ENCODE measurements around the gene ABCG8. TPM values are rescaled to one million over a fixed set of nuclear protein-coding genes. Genes with fewer than 3 reads are reported as not detected.
"Not testable (repeated sequence)": the region's sequence is repeated elsewhere in the genome, so short reads cannot be mapped to it uniquely, and the experiment has no call there.

The ABCG8 gene
- total RNA-seq, 2 donors from 2014 or later, result not detected

- DNase-seq, result no peak
- no peak overlapping the region for H3K4me3 Mint-ChIP-seq
- peaks cover 50% of the 10 kb centered on the region for H3K36me3 Mint-ChIP-seq (ENCODE audit: low read depth)
- H3K4me1 Mint-ChIP-seq, result peaks cover 7% of the 10 kb centered on the region
- H3K27me3 ChIP-seq (ENCODE audit: control insufficient read depth, insufficient read depth, low read length, poor library complexity, severe bottlenecking), result no peaks in the 10 kb centered on the region
- peaks cover 7% of the 10 kb centered on the region for H3K4me1 ChIP-seq (ENCODE audit: control insufficient read depth, insufficient read depth, low read length)
- H3K36me3 ChIP-seq (ENCODE audit: control insufficient read depth, insufficient read depth, low read length), result peaks cover 67% of the 10 kb centered on the region
- H3K27me3 Mint-ChIP-seq (ENCODE audit: insufficient read depth), result no peaks in the 10 kb centered on the region
- no peak overlapping the region for H3K27ac Mint-ChIP-seq
- H3K9ac ChIP-seq (ENCODE audit: extremely low read depth, low read length, poor library complexity, severe bottlenecking), result no peak overlapping the region
- no peaks in the 10 kb centered on the region for H3K9me3 ChIP-seq (ENCODE audit: control insufficient read depth, low read length)
- 83 to 92% methylated on average over 6 of the region's 6 CpGs for WGBS, 2 experiments (ENCODE audit: insufficient coverage in 1 of 2, insufficient read length in 1 of 2)
- TF ChIP-seq CTCF (conservative IDR thresholded peaks at IDR 0.05), result no peak
- H3K27ac ChIP-seq (ENCODE audit: low read depth, low read length), result no peak overlapping the region
- no peaks in the 10 kb centered on the region for H3K9me3 Mint-ChIP-seq
- no peak overlapping the region for H3K4me3 ChIP-seq (ENCODE audit: low read length)
Measured at GRCh38 chr2:43906448-43907109, 67.8 kb downstream of the ABCG8 start.

DNA sequence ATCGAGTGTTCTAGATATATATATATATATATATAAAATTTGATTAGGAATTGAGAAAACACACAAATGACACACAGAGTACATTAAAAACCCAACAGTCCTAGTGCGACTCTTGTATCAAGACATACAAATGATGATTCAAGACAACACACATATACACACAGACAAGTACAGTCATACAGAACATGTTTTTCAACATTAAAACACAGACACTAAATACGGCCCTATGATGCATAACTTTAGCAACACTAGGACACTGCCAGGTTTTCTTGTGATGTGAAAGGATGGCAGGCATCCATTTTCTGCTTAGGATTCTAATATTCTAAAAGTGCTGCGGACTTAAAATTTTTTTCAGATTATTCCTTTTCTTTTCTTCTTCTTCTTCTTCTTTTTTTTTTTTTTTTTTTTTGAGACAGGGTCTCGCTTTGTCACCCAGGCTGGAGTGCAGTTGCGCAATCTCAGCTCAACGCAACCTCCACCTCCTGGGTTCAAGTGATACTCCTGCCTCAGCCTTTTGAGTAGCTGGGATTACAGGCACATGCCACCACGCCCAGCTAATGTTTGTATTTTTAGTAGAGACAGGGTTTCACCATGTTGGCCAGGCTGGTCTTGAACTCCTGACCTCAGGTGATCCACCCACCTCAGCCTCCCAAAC lies 72.5 kb downstream of the ABCG8 start:
- not testable (repeated sequence) for H3K4me1 ChIP-seq (ENCODE audit: control insufficient read depth, insufficient read depth, low read length); H3K27ac Mint-ChIP-seq; H3K9ac ChIP-seq (ENCODE audit: extremely low read depth, low read length, poor library complexity, severe bottlenecking); H3K27me3 ChIP-seq (ENCODE audit: control insufficient read depth, insufficient read depth, low read length, poor library complexity, severe bottlenecking); H3K9me3 ChIP-seq (ENCODE audit: control insufficient read depth, low read length); H3K27ac ChIP-seq (ENCODE audit: low read depth, low read length); H3K4me3 ChIP-seq (ENCODE audit: low read length); H3K4me1 Mint-ChIP-seq; H3K9me3 Mint-ChIP-seq; H3K27me3 Mint-ChIP-seq (ENCODE audit: insufficient read depth); H3K4me3 Mint-ChIP-seq; DNase-seq
- H3K36me3 ChIP-seq (ENCODE audit: control insufficient read depth, insufficient read depth, low read length), result peaks cover 72% of the 10 kb centered on the region
- H3K36me3 Mint-ChIP-seq (ENCODE audit: low read depth), result peaks cover 56% of the 10 kb centered on the region
- 86 to 91% methylated on average over 3 to 7 of the region's 8 CpGs for whole genome bisulfite sequencing, 2 experiments (ENCODE audit: insufficient coverage in 1 of 2, insufficient read length in 1 of 2)

DNA sequence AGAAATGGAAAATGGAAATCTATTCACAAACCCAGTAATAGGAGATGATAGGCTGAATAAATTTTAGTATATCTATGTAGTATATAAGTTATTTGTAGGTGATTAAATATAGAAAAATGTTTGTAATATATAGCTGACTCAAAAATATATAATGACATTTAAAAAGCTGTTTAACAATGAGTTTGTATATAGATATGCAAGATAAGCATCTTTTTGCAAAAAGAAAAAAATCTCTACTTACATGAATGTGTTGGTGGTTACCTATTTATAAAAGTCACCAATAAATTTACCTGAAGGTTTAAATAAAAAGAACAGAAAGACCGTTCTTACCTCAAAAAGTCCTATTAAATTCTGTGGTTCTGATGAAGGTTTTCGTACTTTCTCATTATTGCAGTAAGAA lies 85.7 kb downstream of the ABCG8 start:
- peaks cover 65% of the 10 kb centered on the region for H3K36me3 Mint-ChIP-seq (ENCODE audit: low read depth)
- no peak for DNase-seq
- H3K4me1 ChIP-seq (ENCODE audit: control insufficient read depth, insufficient read depth, low read length), result no peaks in the 10 kb centered on the region
- H3K27me3 Mint-ChIP-seq (ENCODE audit: insufficient read depth), result no peaks in the 10 kb centered on the region
- whole genome bisulfite sequencing, 2 experiments (ENCODE audit: insufficient coverage in 1 of 2, insufficient read length in 1 of 2), result 94% methylated on average over 2 of the region's 2 CpGs; no CpG with 5 or more reads in 1 of the 2 experiments
- no peak overlapping the region for H3K4me3 ChIP-seq (ENCODE audit: low read length)
- H3K27me3 ChIP-seq (ENCODE audit: control insufficient read depth, insufficient read depth, low read length, poor library complexity, severe bottlenecking), result no peaks in the 10 kb centered on the region
- no peak overlapping the region for H3K27ac ChIP-seq (ENCODE audit: low read depth, low read length)
- peaks cover 62% of the 10 kb centered on the region for H3K36me3 ChIP-seq (ENCODE audit: control insufficient read depth, insufficient read depth, low read length)
- no peaks in the 10 kb centered on the region for H3K9me3 ChIP-seq (ENCODE audit: control insufficient read depth, low read length)
- no peak overlapping the region for H3K4me3 Mint-ChIP-seq
- no peak overlapping the region for H3K27ac Mint-ChIP-seq
- no peak for TF ChIP-seq CTCF (conservative IDR thresholded peaks at IDR 0.05)
- H3K9me3 Mint-ChIP-seq, result no peaks in the 10 kb centered on the region
- H3K9ac ChIP-seq (ENCODE audit: extremely low read depth, low read length, poor library complexity, severe bottlenecking), result no peak overlapping the region
- peaks cover 3% of the 10 kb centered on the region for H3K4me1 Mint-ChIP-seq

Measured in endodermal cell (in vitro differentiated cells).